ENCODE data around the gene LRRC10B.

LRRC10B gene

GRCh38 chr11:61487342-61488025 is 21.1 kb upstream of the LRRC10B start:
- no peak for DNase-seq

- no peak for DNase-seq
Measured at GRCh38 chr11:61488651-61489291, 19.8 kb upstream of the LRRC10B start.

GRCh38 chr11:61489833-61490721 is 18.5 kb upstream of the LRRC10B start:
- DNase-seq, result no peak

- DNase-seq, result no peak
Measured at GRCh38 chr11:61491736-61492395, 16.7 kb upstream of the LRRC10B start.

GRCh38 chr11:61494381-61494961 is 14.1 kb upstream of the LRRC10B start:
- DNase-seq, result no peak

GRCh38 chr11:61495801-61496601 is 12.5 kb upstream of the LRRC10B start:
- no peak for DNase-seq

GRCh38 chr11:61496602-61497400 is 11.7 kb upstream of the LRRC10B start:
- no peak for DNase-seq

GRCh38 chr11:61497473-61497872 is 11.1 kb upstream of the LRRC10B start:
- no peak for DNase-seq

GRCh38 chr11:61497876-61498275 is 10.7 kb upstream of the LRRC10B start:
- DNase-seq, result no peak

GRCh38 chr11:61498767-61499341 is 9.7 kb upstream of the LRRC10B start:
- no peak for DNase-seq

GRCh38 chr11:61499816-61500491 is 8.6 kb upstream of the LRRC10B start:
- no peak for DNase-seq

- no peak for DNase-seq
Measured at GRCh38 chr11:61502522-61502921, 6.0 kb upstream of the LRRC10B start.

GRCh38 chr11:61503135-61503770 is 5.3 kb upstream of the LRRC10B start:
- DNase-seq, result no peak

- DNase-seq, result no peak
Measured at GRCh38 chr11:61505106-61505505, 3.4 kb upstream of the LRRC10B start.

GRCh38 chr11:61505640-61506155 is 2.9 kb upstream of the LRRC10B start:
- no peak for DNase-seq

- no peak for DNase-seq
Measured at GRCh38 chr11:61507012-61507768, 1.4 kb upstream of the LRRC10B start.

GRCh38 chr11:61509043-61510029 is 787 bp downstream of the LRRC10B start:
- DNase-seq, result no peak

All from cortex of kidney (tissue), 1 donor.